Suprapubic skin (tissue), 4 donors: ENCODE results near the gene PSMA6.

Experiments
- EP300 ChIP-seq: sonication (generic); formaldehyde crosslinking; IDR thresholded peaks from one replicate; pipeline ENCODE4 v1.6.1; 2017; ENCODE audit warnings: antibody characterized with exemption
- POLR2A ChIP-seq, 2 donors: fragments of 450-650 bp; IDR thresholded peaks; one replicate each; pipeline ENCODE4 v1.6.1; 2017; ENCODE audit warnings: antibody characterized with exemption in 2 of 2, mild to moderate bottlenecking in 2 of 2, moderate library complexity in 2 of 2
- POLR2AphosphoS5 ChIP-seq, 3 donors: sonication (generic); formaldehyde crosslinking; IDR thresholded peaks; one replicate each; pipeline ENCODE4 v1.6.1; 2017; ENCODE audit warnings: antibody characterized with exemption in 3 of 3
- TF ChIP-seq, protein P1 (sequence below), 2 donors: fragments of 200-600 bp in 1 of 2; fragments of 450-650 bp in 1 of 2; sonication (generic) in 1 of 2; IDR thresholded peaks; one replicate each; pipeline ENCODE4 v1.5.1; 2016 to 2019; ENCODE audit warnings: antibody characterized with exemption in 2 of 2, mild to moderate bottlenecking in 1 of 2, moderate library complexity in 1 of 2

DNA sequence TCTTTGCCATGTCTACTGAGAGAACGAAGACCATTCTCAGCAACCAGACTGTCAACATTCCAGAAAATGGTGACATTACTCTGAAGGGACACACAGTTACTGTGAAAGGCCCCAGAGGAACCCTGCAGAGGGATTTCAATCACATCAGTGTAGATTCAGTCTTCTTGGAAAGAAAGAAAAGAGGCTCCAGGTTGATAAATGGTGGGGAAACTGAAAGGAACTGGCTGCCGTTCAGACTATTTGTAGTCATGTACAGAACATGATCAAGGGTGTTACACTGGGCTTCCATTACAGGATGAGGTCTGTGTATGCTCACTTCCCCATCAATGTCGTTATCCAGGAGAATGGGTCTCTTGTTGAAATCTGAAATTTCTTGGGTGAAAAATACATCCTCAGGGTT is 29.7 kb upstream of the PSMA6 start:
- TF ChIP-seq, protein P1, sequence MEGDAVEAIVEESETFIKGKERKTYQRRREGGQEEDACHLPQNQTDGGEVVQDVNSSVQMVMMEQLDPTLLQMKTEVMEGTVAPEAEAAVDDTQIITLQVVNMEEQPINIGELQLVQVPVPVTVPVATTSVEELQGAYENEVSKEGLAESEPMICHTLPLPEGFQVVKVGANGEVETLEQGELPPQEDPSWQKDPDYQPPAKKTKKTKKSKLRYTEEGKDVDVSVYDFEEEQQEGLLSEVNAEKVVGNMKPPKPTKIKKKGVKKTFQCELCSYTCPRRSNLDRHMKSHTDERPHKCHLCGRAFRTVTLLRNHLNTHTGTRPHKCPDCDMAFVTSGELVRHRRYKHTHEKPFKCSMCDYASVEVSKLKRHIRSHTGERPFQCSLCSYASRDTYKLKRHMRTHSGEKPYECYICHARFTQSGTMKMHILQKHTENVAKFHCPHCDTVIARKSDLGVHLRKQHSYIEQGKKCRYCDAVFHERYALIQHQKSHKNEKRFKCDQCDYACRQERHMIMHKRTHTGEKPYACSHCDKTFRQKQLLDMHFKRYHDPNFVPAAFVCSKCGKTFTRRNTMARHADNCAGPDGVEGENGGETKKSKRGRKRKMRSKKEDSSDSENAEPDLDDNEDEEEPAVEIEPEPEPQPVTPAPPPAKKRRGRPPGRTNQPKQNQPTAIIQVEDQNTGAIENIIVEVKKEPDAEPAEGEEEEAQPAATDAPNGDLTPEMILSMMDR (IDR thresholded peaks at IDR 0.05): no peak
- TF ChIP-seq POLR2A (IDR thresholded peaks at IDR 0.05) (no peak), EP300 (no peak), POLR2AphosphoS5 (IDR thresholded peaks at IDR 0.05) (no peak)
